ENCODE measurements around the gene ZRANB2.

The ZRANB2 gene

GRCh38 chr1:71026093-71026492 lies 54.7 kb downstream of the ZRANB2 start:
- no peak for FAIRE-seq

- FAIRE-seq: no peak
Observed at GRCh38 chr1:71023515-71023914, 57.3 kb downstream of the ZRANB2 start.

GRCh38 chr1:71019233-71019969 lies 61.4 kb downstream of the ZRANB2 start:
- no peak for FAIRE-seq

- no peak for FAIRE-seq
Observed at GRCh38 chr1:71018791-71019190, 62.0 kb downstream of the ZRANB2 start.

- FAIRE-seq: no peak
Observed at GRCh38 chr1:71015745-71016144, 65.1 kb downstream of the ZRANB2 start.

GRCh38 chr1:71014178-71014579 lies 66.7 kb downstream of the ZRANB2 start:
- FAIRE-seq: no peak

Data from TTC549 (cell line).